Gastroesophageal sphincter (tissue), 3 donors: ENCODE results near the gene RERE.

Source experiments
- EP300 ChIP-seq: sonication (generic); formaldehyde crosslinking; IDR thresholded peaks from one replicate; pipeline ENCODE4 v1.6.1; 2017; ENCODE audit warnings: antibody characterized with exemption, mild to moderate bottlenecking
- TF ChIP-seq, protein P1 (sequence below), 4 experiments: fragments of 200-600 bp in 2 of 4; fragments of 450-650 bp in 2 of 4; sonication (generic) in 1 of 4; IDR thresholded peaks; one replicate each; pipeline ENCODE4 v1.5.1; 2017 to 2019; ENCODE audit warnings: antibody characterized with exemption in 4 of 4, mild to moderate bottlenecking in 2 of 4, moderate library complexity in 2 of 4

DNA sequence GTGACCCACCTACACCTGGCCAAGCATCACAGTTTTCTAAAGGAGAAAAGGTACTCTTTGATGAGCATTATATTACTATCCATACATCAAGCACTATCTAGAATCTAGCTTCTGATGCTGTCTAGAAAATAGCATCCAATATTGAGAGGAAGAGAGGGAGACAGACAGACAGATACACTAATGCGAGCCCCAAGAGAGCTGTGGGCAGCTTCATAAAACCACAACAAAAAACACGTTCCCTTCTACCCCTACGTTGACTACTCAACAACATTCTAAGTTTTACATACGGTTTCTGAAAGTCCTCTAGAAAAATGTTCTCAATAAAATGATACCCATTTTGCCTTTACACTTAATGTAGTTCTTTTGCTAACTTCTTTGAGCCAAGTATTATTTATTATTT is 277.8 kb downstream of the RERE start:
- no peak for TF ChIP-seq EP300
- TF ChIP-seq, protein P1, sequence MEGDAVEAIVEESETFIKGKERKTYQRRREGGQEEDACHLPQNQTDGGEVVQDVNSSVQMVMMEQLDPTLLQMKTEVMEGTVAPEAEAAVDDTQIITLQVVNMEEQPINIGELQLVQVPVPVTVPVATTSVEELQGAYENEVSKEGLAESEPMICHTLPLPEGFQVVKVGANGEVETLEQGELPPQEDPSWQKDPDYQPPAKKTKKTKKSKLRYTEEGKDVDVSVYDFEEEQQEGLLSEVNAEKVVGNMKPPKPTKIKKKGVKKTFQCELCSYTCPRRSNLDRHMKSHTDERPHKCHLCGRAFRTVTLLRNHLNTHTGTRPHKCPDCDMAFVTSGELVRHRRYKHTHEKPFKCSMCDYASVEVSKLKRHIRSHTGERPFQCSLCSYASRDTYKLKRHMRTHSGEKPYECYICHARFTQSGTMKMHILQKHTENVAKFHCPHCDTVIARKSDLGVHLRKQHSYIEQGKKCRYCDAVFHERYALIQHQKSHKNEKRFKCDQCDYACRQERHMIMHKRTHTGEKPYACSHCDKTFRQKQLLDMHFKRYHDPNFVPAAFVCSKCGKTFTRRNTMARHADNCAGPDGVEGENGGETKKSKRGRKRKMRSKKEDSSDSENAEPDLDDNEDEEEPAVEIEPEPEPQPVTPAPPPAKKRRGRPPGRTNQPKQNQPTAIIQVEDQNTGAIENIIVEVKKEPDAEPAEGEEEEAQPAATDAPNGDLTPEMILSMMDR (IDR thresholded peaks at IDR 0.05) = no peak
